GM12864 (cell line): ENCODE results near the gene RPLP2.

Experiments
- DNase-seq: peaks from one replicate; pipeline ENCODE4 v3.0.0-alpha.2; 2011; ENCODE audit warnings: low read depth
- H3K4me3 ChIP-seq: 2 replicates; pipeline ENCODE4 v1.5.1; 2011; ENCODE audit warnings: mild to moderate bottlenecking, low read depth, low read length, control low read depth
- CTCF ChIP-seq: IDR thresholded peaks from 2 replicates; pipeline ENCODE4 v1.5.1; 2011; ENCODE audit warnings: low read depth, mild to moderate bottlenecking, moderate library complexity, low read length, control low read depth, inconsistent platforms; ENCODE audit errors: missing control alignments

Gene RPLP2

GRCh38 chr11:836274-836673, 26.5 kb downstream of the RPLP2 start:
- no peak overlapping the region for H3K4me3 ChIP-seq
- DNase-seq, result no peak
- no peak for TF ChIP-seq CTCF

- H3K4me3 ChIP-seq, result no peak overlapping the region
- DNase-seq, result no peak
- TF ChIP-seq CTCF, result no peak
These were observed 26.9 kb downstream of the RPLP2 start for GRCh38 chr11:836700-837099.

GRCh38 chr11:837189-837989, 27.6 kb downstream of the RPLP2 start:
- TF ChIP-seq CTCF, result no peak
- DNase-seq, result no peak
- no peak overlapping the region for H3K4me3 ChIP-seq

GRCh38 chr11:837990-838307, 28.2 kb downstream of the RPLP2 start:
- no peak overlapping the region for H3K4me3 ChIP-seq
- DNase-seq, result no peak
- TF ChIP-seq CTCF, result no peak

- no peak overlapping the region for H3K4me3 ChIP-seq
- DNase-seq, result no peak
- no peak for TF ChIP-seq CTCF
These were observed 28.9 kb downstream of the RPLP2 start for GRCh38 chr11:838441-839279.

GRCh38 chr11:839280-839623, 29.5 kb downstream of the RPLP2 start:
- H3K4me3 ChIP-seq, result no peak overlapping the region
- DNase-seq, result no peak
- no peak for TF ChIP-seq CTCF
